C4-2B (cell line): ENCODE measurements around the gene RTBDN.

Experiments used
- CTCF ChIP-seq: fragments of 450-650 bp; conservative IDR thresholded peaks from 2 replicates; pipeline ENCODE4 v1.5.1; 2017; ENCODE audit warnings: mild to moderate bottlenecking
- ZFX ChIP-seq: fragments of 450-650 bp; IDR thresholded peaks from 2 replicates; pipeline ENCODE4 v1.6.1; 2017

GRCh38 chr19:12865746-12866415, 31.5 kb upstream of the RTBDN start:
- TF ChIP-seq CTCF (no peak), ZFX (no peak)
